Endothelial cell of umbilical vein (primary cell): ENCODE results near the gene MYO5B. TPM values are rescaled to one million over a fixed set of nuclear protein-coding genes. Genes with fewer than 3 reads are reported as not detected.

Experiments used
- BruUV-seq: library from RNA; stranded (reverse); fragments of 400-500 nt; replicated peaks from 2 replicates; lab custom pipeline; 2021; lab: Mats Ljungman, UMichigan
- CTCF ChIA-PET: fragments of 300-600, 350-600 bp; sonication (Branson Sonifier 250); formaldehyde crosslinking; loops from one replicate; lab custom pipeline; 2021; ENCODE audit warnings: antibody characterized with exemption, inconsistent platforms; lab: Charles Lee
- POLR2A ChIA-PET: fragments of 300-600, 350-600 bp; sonication (Branson Sonifier 250); formaldehyde crosslinking; loops from one replicate; lab custom pipeline; 2021; ENCODE audit warnings: antibody characterized with exemption, inconsistent platforms; lab: Charles Lee
- DNase-seq: peaks from one replicate; pipeline ENCODE4 v3.0.0-alpha.2; 2011; ENCODE audit warnings: low read depth, low spot score
- FAIRE-seq: peaks from 2 replicates; lab custom pipeline; 2011; peaks lifted over from hg19 to GRCh38; lab: Jason Lieb, UNC
- H2AFZ ChIP-seq: 2 replicates; pipeline ENCODE4 v1.6.0; 2012; ENCODE audit warnings: low read depth, low read length, control low read depth, inconsistent platforms
- H3K27ac ChIP-seq: 2 replicates; pipeline ENCODE4 v1.5.1; 2011; ENCODE audit warnings: low read depth, mild to moderate bottlenecking, control low read depth, low read length, moderate library complexity; ENCODE audit not compliant: insufficient read depth
- H3K27me3 ChIP-seq, 2 experiments: 2 replicates each; pipeline versions ENCODE4 v1.6.0 to v1.6.1; 2011; ENCODE audit warnings: low read length in 2 of 2, mixed read lengths in 1 of 2; ENCODE audit not compliant: control insufficient read depth in 2 of 2, insufficient read depth in 2 of 2
- H3K36me3 ChIP-seq, 2 experiments: 2 replicates in 1 of 2; 3 replicates in 1 of 2; pipeline ENCODE4 v1.5.1; 2011; ENCODE audit warnings: low read length in 2 of 2, mild to moderate bottlenecking in 1 of 2, moderate library complexity in 1 of 2; ENCODE audit not compliant: control insufficient read depth in 2 of 2, insufficient read depth in 2 of 2; ENCODE audit errors: extremely low read depth in 1 of 2
- H3K4me1 ChIP-seq: 3 replicates; pipeline ENCODE4 v1.5.1; 2011; ENCODE audit warnings: mild to moderate bottlenecking, low read length; ENCODE audit not compliant: control insufficient read depth, insufficient read depth; ENCODE audit errors: extremely low read depth
- H3K4me2 ChIP-seq: 2 replicates; pipeline ENCODE4 v1.6.1; 2011; ENCODE audit warnings: low read length, control low read depth, mixed read lengths; ENCODE audit not compliant: insufficient read depth
- H3K4me3 ChIP-seq, 3 experiments: fragments of 200-600 bp in 1 of 3; sonication (generic), shearing (Covaris generic) in 1 of 3; replicated peaks in 1 of 3; 2 replicates each; pipeline ENCODE4 v1.5.1; 2011 to 2016; ENCODE audit warnings: control low read depth in 3 of 3, low read length in 3 of 3, mild to moderate bottlenecking in 2 of 3, inconsistent platforms in 1 of 3, low read depth in 1 of 3, moderate library complexity in 1 of 3; ENCODE audit not compliant: insufficient read depth in 1 of 3
- H3K79me2 ChIP-seq: 2 replicates; pipeline ENCODE4 v1.6.0; 2012; ENCODE audit warnings: low read length, inconsistent platforms; ENCODE audit not compliant: control insufficient read depth, insufficient read depth
- H3K9ac ChIP-seq: replicated peaks from 2 replicates; pipeline ENCODE3; 2011; ENCODE audit warnings: low read length, control low read depth; ENCODE audit not compliant: insufficient read depth; ENCODE audit errors: extremely low read depth
- H3K9me1 ChIP-seq: replicated peaks from 3 replicates; pipeline ENCODE4 v1.6.0; 2011; ENCODE audit warnings: mild to moderate bottlenecking, low read length; ENCODE audit not compliant: control insufficient read depth, insufficient read depth; ENCODE audit errors: extremely low read depth
- H3K9me3 ChIP-seq: replicated peaks from 2 replicates; pipeline ENCODE4 v1.5.1; 2012; ENCODE audit warnings: low read length, inconsistent platforms; ENCODE audit not compliant: control insufficient read depth, insufficient read depth
- H4K20me1 ChIP-seq: replicated peaks from 2 replicates; pipeline ENCODE3; 2011; ENCODE audit warnings: mild to moderate bottlenecking, low read length; ENCODE audit not compliant: control insufficient read depth, insufficient read depth; ENCODE audit errors: extremely low read depth
- EZH2 ChIP-seq: IDR thresholded peaks from 2 replicates; pipeline ENCODE4 v1.6.1; 2012; ENCODE audit warnings: borderline replicate concordance, low read depth, mild to moderate bottlenecking, moderate library complexity, low read length, inconsistent platforms; ENCODE audit not compliant: severe bottlenecking
- FOS ChIP-seq: IDR thresholded peaks from 2 replicates; pipeline ENCODE4 v1.6.1; 2011; ENCODE audit warnings: mild to moderate bottlenecking, low read length, moderate library complexity, borderline replicate concordance; ENCODE audit not compliant: insufficient read depth
- GATA2 ChIP-seq: IDR thresholded peaks from 2 replicates; pipeline ENCODE4 v1.7.0; 2011; ENCODE audit warnings: low read depth, mild to moderate bottlenecking, moderate library complexity, mixed read lengths, low read length; ENCODE audit not compliant: insufficient read length, insufficient read depth
- JUN ChIP-seq: IDR thresholded peaks from 2 replicates; pipeline ENCODE4 v1.6.1; 2011; ENCODE audit warnings: borderline replicate concordance, low read depth; ENCODE audit not compliant: insufficient read length, insufficient read depth
- MAX ChIP-seq: IDR thresholded peaks from 2 replicates; pipeline ENCODE4 v1.6.1; 2011; ENCODE audit not compliant: insufficient read depth, insufficient read length
- MYC ChIP-seq: IDR thresholded peaks from one replicate; pipeline ENCODE4 v1.6.1; 2011; ENCODE audit warnings: mild to moderate bottlenecking, low read depth, low read length
- POLR2A ChIP-seq: IDR thresholded peaks from 2 replicates; pipeline ENCODE4 v1.6.1; 2012; ENCODE audit warnings: low read depth, mild to moderate bottlenecking, control low read depth, low read length
- POLR2AphosphoS5 ChIP-seq: IDR thresholded peaks from 2 replicates; pipeline ENCODE4 v1.6.1; 2012; ENCODE audit warnings: low read depth, mild to moderate bottlenecking, control low read depth, low read length, moderate library complexity; ENCODE audit not compliant: insufficient read depth
- dilution Hi-C: fragments of 300-500 bp; cut with MboI; formaldehyde crosslinking; loops from one replicate; pipeline ENCODE4 v1.15.0; 2019; ENCODE audit warnings: low sequenced_read_pairs; ENCODE audit not compliant: extremely low pct_ligation_motif_present
- intact Hi-C: fragments of 100-400 bp; cut with micrococcal nuclease; formaldehyde crosslinking; loops from one replicate; pipeline ENCODE4 v1.10.0; 2022
- polyA plus RNA-seq, 4 experiments: library from polyadenylated mRNA; depleted of rRNA in 3 of 4; stranded (reverse) in 3 of 4; unstranded in 1 of 4; fragments of >200 nt; gene quantifications; 2 replicates each; pipeline versions ENCODE4 v1.2.1 to v1.2.3, GENCODE V29; 2011 to 2012; ENCODE audit warnings: missing spikeins in 1 of 4
- total RNA-seq: library from RNA; stranded (reverse); gene quantifications from 2 replicates; pipeline ENCODE4 v1.2.3, GENCODE V29; 2021
- TF ChIP-seq, protein P1 (sequence below), 2 donors: IDR thresholded peaks; 1 replicate in 1 of 2; 2 replicates in 1 of 2; pipeline ENCODE4 v1.5.1; 2011; ENCODE audit warnings: low read length in 2 of 2, mild to moderate bottlenecking in 2 of 2, moderate library complexity in 2 of 2, control low read depth in 1 of 2, inconsistent platforms in 1 of 2, low read depth in 1 of 2; ENCODE audit not compliant: insufficient read depth in 1 of 2; ENCODE audit errors: extremely low read depth in 1 of 2

The MYO5B gene
- total and polyA plus RNA-seq, 2 donors (not counting 3 experiments of a cell fraction or from before 2014, with no cell fraction given), result 0.54 to 1.1 TPM

GRCh38 chr18:49798001-49798400, 396.9 kb downstream of the MYO5B start:
- intact Hi-C loops (no loop called here), dilution Hi-C loops (no loop called here)
- no peak overlapping the region for H3K4me3 ChIP-seq
- peaks cover 4% of the 10 kb centered on the region for H3K4me1 ChIP-seq
- no peak overlapping the region for H2AFZ ChIP-seq
- no peak overlapping the region for H3K27ac ChIP-seq
- CTCF ChIA-PET, result no interaction called here
- no peaks in the 10 kb centered on the region for H3K9me1 ChIP-seq
- peaks cover 0 to 2% of the 10 kb centered on the region in 2 experiments for H3K36me3 ChIP-seq
- no peaks in the 10 kb centered on the region for H3K79me2 ChIP-seq
- DNase-seq (no peak), FAIRE-seq (no peak)
- no peak overlapping the region for H3K4me2 ChIP-seq
- TF ChIP-seq FOS (no peak), MAX (no peak), GATA2 (no peak), EZH2 (no peak), POLR2AphosphoS5 (no peak), JUN (no peak), POLR2A (no peak), MYC (no peak)
- TF ChIP-seq, protein P1, sequence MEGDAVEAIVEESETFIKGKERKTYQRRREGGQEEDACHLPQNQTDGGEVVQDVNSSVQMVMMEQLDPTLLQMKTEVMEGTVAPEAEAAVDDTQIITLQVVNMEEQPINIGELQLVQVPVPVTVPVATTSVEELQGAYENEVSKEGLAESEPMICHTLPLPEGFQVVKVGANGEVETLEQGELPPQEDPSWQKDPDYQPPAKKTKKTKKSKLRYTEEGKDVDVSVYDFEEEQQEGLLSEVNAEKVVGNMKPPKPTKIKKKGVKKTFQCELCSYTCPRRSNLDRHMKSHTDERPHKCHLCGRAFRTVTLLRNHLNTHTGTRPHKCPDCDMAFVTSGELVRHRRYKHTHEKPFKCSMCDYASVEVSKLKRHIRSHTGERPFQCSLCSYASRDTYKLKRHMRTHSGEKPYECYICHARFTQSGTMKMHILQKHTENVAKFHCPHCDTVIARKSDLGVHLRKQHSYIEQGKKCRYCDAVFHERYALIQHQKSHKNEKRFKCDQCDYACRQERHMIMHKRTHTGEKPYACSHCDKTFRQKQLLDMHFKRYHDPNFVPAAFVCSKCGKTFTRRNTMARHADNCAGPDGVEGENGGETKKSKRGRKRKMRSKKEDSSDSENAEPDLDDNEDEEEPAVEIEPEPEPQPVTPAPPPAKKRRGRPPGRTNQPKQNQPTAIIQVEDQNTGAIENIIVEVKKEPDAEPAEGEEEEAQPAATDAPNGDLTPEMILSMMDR (IDR thresholded peaks at IDR 0.05; ENCODE audit: extremely low read depth in 1 of 2, insufficient read depth in 1 of 2, low read depth in 1 of 2, low read length in 2 of 2), result no peak
- H3K9me3 ChIP-seq, result no peaks in the 10 kb centered on the region
- H3K9ac ChIP-seq, result no peak overlapping the region
- H4K20me1 ChIP-seq, result no peaks in the 10 kb centered on the region
- POLR2A ChIA-PET, result no interaction called here
- H3K27me3 ChIP-seq, result no peaks in the 10 kb centered on the region
- no TSS peak for BruUV-seq
